GM11168 (cell line): ENCODE results near the gene COL18A1.
"Not testable (repeated sequence)": the region's sequence is repeated elsewhere in the genome, so short reads cannot be mapped to it uniquely, and the experiment has no call there.

Experiments used
- in situ Hi-C: fragments of 300-500 bp; cut with MboI; formaldehyde crosslinking; loops from one replicate; pipeline ENCODE4 v1.12.0; 2022; ENCODE audit warnings: low sequenced_read_pairs; ENCODE audit not compliant: unreplicated experiment

Gene COL18A1

DNA sequence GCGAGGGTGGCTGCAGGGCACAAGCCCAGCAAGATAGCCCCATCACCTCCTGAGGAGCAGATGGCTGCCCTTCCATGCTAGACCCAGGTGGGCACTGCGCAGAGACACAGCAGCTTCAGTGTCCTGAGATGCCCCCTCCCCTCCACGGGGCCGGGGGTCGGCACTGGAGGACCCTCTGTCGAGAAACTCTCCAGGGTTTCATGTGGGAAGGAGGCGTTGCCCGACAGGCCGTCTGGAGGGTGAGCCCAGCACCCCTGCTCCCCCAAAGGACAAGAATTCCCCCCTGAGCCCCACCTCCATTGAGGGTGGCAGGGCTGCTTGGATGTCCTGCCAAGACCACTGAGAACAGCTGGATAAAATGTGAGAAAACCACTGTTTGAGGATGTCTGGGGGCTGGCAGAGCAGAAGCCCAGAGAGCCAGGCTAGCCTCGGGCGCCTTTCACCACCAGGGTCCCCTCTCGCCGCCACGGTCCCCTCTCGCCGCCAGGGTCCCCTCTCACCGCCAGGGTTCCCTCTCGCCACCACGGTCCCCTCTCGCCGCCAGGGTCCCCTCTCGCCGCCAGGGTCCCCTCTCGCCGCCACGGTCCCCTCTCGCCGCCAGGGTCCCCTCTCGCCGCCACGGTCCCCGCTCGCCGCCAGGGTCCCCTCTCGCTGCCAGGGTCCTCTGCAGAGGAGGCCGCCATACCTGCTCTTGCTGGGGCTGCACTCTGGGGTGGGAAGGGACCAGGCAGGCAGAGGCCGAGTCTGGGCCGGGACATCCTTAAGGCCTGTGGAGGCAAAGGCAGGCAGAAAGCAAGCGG, 93.1 kb downstream of the COL18A1 start:
- in situ Hi-C loops: no loop called here

DNA sequence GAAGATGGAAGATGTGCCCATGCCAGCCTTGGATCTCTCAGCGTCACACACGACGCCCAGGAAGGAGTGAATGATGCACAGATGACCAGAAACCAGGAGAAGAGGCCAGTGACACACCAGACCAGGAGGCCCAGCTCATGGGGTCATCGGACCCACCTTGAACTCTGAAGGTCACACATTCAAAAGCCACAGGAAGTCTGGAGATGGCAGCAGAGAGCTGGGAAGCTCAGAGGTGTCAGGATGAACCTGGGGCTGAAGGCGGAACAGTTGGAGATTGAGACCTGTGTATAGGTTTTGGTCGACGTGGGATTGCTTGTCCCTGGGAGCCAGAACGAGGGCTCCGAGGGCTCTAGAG, 93.7 kb downstream of the COL18A1 start:
- in situ Hi-C loops: no loop called here

DNA sequence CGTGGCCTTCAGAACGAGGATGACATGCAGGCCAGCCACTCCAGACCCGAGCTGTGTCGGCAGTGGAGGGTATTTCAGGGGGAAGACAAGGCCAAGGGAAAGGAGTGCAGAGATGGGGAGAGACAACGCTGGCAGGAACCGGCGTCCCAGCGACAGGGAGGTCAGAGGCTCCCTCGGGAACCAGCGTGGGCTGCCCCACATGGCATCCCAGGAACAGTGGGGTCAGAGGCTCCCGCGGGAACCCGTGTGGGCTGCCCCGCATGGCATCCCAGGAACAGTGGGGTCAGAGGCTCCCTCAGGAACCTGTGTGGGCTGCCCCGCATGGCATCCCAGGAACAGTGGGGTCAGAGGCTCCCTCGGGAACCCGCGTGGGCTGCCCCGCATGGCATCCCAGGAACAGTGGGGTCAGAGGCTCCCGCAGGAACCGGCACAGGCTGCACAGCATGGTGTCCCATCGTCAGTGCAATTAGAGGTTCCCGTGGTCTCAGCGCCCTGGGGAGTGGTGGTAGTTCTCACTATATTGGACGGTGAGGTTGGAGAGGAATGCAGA, 94.3 kb downstream of the COL18A1 start:
- in situ Hi-C loops: no loop called here

DNA sequence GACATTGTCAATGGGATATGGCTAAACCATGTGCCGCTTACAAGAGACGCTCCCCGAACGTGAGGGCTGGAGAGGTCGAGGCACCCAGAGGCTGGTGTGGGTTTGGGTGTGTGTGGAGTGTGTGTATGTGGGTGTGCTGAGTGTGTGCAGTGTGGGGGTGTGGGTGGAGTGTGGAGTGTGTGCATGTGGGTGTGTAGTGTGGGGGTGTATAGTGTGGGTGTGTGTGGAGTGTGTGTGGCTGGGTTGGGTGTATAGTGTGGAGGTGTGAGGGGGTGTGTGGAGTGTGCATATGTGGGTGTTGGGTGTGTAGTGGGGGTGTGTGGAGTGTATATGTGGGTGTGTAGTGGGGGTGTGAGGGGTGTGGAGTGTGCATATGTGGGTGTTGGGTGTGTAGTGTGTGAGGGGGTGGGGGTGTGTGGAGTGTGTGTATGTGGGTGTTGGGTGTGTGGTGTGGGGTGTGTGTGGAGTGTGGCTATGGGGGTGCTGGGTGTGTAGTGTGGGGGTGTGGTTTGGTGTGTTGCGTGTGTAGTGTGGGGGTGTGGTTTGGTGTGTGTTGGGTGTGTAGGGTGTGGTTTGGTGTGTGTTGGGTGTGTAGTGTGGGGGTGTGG, 95.1 kb downstream of the COL18A1 start:
- in situ Hi-C loops: no loop called here

GRCh38 chr21:45501081-45502005, 96.4 kb downstream of the COL18A1 start:
- in situ Hi-C loops: not testable (repeated sequence)

DNA sequence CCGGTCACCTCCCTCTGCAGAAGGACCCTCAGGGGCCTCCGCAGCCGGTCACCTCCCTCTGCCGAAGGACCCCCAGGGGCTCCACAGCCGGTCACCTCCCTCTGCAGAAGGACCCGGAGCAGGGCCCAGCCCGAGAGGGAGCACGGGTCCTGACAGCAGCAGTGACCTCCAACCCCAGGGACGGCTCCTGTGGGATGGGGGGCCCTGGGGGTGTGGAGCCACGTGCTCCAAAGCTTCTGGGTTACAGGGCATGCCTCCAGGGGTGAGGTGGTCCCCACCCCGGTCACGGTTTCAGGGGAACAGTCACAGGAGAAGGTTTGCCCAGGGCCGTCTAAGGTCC, 97.0 kb downstream of the COL18A1 start:
- in situ Hi-C loops: no loop called here

DNA sequence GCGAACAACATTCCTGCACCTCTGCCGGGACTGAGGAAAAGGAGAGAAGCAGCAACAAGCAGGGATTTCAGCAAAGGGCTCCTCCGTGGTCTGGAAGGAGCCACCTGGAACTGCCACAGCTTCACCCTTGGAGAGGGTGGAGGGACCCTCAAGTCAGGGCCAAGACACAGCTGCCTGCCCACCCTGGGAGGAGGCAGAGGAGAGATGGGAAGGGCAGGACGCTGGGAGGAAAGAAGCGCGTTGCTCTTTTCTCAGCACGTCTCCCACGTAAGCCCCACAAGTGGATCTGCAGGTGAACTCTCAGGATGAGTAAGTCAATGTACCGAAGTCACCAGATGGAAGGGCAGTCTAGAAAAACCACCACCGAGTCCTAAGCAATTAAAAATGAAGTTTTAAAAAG, 97.6 kb downstream of the COL18A1 start:
- in situ Hi-C loops: no loop called here

DNA sequence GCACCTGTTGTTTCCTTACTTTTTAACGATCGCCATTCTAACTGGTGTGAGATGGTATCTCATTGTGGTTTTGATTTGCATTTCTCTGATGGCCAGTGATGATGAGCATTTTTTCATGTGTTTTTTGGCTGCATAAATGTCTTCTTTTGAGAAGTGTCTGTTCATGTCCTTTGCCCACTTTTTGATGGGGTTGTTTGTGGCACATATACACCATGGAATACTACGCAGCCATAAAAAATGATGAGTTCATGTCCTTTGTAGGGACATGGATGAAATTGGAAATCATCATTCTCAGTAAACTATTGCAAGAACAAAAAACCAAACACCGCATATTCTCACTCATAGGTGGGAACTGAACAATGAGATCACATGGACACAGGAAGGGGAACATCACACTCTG, 98.3 kb downstream of the COL18A1 start:
- in situ Hi-C loops: not testable (repeated sequence)

GRCh38 chr21:45504021-45504515, 99.1 kb downstream of the COL18A1 start:
- in situ Hi-C loops: no loop called here

DNA sequence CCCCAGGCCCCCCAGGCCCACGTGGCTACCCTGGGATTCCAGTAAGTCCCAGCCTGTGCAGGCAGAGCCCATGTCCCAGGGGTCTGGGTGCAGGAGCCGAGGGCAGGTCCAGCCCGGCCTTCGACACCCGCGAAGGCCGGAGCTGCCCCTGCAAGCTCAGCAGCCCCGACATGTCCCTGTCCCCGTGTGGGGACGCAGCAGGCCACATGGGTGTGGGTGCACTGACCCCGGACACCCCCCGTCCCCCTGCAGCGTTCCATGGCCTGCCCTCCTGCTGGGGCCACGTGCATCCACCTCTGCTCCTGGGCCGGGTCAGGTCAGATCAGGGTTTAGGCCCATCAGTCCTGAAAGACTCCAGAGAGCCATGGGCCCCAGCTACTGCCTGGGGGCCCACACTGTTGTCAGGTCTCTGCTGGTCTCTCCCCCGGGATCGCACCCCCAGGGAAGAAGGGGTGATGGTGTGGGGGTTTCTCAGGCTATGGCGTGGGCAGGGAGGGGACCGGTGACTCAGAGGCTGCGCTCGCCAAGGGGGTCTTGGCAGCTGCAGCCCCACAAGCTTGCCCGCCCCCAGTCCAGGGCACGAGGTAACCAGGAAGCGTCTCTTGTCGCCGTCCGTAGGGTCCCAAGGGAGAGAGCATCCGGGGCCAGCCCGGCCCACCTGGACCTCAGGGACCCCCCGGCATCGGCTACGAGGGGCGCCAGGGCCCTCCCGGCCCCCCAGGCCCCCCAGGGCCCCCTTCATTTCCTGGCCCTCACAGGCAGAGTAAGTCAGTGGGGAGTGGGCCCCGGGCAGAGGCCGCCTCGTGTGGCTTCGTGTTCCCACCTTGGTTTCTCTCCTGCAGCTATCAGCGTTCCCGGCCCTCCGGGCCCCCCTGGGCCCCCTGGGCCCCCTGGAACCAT, 99.8 kb downstream of the COL18A1 start:
- in situ Hi-C loops: no loop called here

GRCh38 chr21:45505416-45506021, 100.6 kb downstream of the COL18A1 start:
- in situ Hi-C loops: no loop called here

DNA sequence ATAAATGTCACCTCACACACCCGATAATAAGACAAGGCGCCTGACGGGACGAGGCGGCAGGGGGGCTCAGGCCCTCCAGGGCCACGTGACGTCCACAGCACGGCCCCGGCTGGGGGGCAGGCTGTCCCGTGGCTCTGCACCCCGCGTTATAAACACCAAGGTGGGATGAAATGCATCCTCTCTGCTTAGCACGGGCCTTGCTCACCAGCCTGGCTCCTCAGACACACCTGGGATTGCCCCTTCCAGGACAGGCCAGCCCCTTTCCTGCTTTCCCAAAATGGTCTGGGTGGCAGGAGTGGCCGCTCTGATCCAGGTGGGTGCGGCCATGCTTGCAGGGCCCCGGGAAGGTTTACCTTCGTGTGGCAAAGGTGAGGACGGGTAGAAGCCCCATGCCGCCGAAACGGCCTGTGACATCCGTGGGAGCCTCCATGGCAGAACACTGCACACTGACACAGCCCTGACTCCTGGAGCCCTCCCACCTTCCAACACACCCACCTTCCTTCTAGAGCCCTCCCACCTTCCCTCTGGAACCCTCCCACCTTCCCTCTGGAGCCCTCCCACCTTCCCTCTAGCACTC, 101.4 kb downstream of the COL18A1 start:
- in situ Hi-C loops: no loop called here

GRCh38 chr21:45506836-45507522, 102.0 kb downstream of the COL18A1 start:
- in situ Hi-C loops: no loop called here

GRCh38 chr21:45507523-45507875, 102.5 kb downstream of the COL18A1 start:
- in situ Hi-C loops: no loop called here

GRCh38 chr21:45507888-45508508, 103.0 kb downstream of the COL18A1 start:
- in situ Hi-C loops: no loop called here

GRCh38 chr21:45508607-45509565, 103.9 kb downstream of the COL18A1 start:
- in situ Hi-C loops: no loop called here
